Dendritic cell treated with granulocyte-macrophage colony-stimulating factor and Interleukin-4, amounts not matched to agents 40 ng/mL and 50 ng/mL, for 4 days (primary cell): ENCODE measurements around the gene DNLZ.
A peak's percentile ranks its signal among the peaks of the same experiment; 100 is the strongest.

Source experiments
- H3K27ac Mint-ChIP-seq: one replicate; pipeline ENCODE4 v1.8.0; 2022; ENCODE audit warnings: mild to moderate bottlenecking, mixed read lengths
- H3K27me3 Mint-ChIP-seq: one replicate; pipeline ENCODE4 v1.8.0; 2022; ENCODE audit warnings: mild to moderate bottlenecking, mixed read lengths
- H3K36me3 Mint-ChIP-seq: one replicate; pipeline ENCODE4 v1.8.0; 2022; ENCODE audit warnings: low read depth, mixed read lengths
- H3K4me1 Mint-ChIP-seq: one replicate; pipeline ENCODE4 v1.8.0; 2022; ENCODE audit warnings: low read depth, mixed read lengths
- H3K4me3 Mint-ChIP-seq: one replicate; pipeline ENCODE4 v1.8.0; 2022; ENCODE audit warnings: mild to moderate bottlenecking, moderate library complexity, mixed read lengths
- H3K9me3 Mint-ChIP-seq: one replicate; pipeline ENCODE4 v1.8.0; 2022; ENCODE audit warnings: mixed read lengths
- intact Hi-C: fragments of 100-400 bp; cut with micrococcal nuclease; formaldehyde crosslinking; loops from one replicate; pipeline ENCODE4 v1.15.0; 2022

The DNLZ gene

DNA sequence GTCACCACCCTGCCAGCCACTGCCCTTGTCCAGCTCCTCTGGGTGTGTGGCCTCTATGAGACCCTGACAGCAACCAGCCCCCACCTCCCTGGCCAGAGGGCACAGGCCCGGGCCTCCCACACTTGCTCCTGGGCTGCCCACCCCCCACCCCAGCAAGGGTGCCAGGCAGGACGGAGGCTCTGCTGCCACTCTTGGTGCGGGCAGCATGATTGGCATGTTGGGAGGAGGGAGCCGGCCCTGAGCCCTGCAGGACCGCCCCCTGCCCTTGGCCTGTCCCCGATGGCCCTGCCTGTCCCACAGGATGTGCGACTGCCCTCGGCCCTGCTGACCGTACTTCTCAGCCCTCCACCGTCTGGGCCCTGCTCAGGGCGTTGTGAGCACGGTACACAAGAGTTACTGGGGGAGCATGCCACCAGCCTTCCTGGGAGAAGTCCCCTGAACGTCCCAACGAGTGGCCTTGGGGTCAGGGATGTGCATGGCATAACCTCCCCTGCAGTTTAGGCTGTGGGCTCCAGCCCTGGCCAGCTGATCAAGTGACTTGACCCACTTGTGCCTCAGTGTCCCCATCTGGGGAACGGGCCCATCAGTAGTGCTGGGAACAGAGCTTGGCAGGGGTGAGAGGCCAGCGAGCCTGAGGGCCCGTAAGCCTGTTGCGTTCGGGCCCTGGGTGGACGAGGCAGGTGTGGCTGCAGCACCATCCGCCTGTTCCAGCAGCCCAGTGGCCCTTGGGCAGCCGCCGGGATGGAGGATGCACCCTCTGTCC, 20.2 kb downstream of the DNLZ start:
- intact Hi-C loops: loop anchor here (10.0 kb wide), 1 partner anchor 291 kb away; no protein-coding TSS in a partner anchor
- Mint-ChIP-seq H3K27ac (peak overlapping the region; percentile 82), H3K36me3 (no peaks in the 10 kb centered on the region), H3K27me3 (peaks cover 2% of the 10 kb centered on the region), H3K9me3 (no peaks in the 10 kb centered on the region), H3K4me3 (peak overlapping the region; percentile 69), H3K4me1 (peaks cover 18% of the 10 kb centered on the region)

DNA sequence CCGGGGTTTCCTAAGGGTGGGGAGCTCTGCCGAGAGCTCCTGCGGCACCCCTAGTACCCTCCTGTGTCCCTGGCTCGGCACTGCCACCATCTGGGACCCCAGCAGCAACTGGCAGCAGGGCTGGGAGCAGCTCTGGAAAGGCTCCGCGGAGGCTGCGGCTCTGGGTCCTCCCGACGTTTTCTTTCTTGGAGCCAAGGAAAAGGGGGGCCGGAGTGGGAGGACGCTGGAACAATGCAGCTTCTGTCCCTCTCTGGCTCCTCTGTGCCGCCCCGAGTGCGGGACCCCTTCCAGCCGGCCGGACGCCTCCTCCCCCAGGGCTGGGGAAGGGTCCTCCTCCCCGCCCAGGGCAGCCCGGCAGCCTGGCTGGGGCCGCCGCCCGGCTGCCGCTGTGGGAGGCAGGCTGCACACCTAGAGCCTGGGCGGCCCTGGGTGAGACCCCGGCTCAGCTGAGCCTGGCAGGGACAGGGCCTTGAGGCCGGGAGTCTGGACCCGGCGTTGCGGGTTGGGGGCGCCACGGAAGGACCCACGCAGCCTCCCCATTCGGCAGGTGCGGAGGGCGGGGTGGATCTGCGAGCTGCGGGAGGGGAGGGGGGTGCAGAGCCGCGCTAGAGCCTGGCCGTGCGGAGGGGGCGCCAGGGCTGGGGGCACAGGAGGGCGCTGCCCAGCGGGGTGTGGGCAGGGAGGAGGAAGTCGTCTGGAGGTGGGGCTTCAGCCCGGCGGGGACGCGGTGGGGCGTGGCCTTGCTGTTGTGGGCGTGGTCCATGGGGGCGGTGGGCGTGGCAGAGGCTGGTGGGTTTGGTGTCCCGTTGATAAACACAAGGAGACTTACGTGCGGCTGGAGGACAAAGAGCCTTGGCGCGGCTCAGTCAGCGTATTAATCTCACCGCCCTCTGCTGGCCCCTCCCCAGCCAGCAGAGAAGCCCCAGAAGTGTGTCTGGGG, 21.1 kb downstream of the DNLZ start:
- peak overlapping the region; percentile 82 for H3K27ac Mint-ChIP-seq
- peaks cover 2% of the 10 kb centered on the region for H3K27me3 Mint-ChIP-seq
- H3K4me1 Mint-ChIP-seq: peaks cover 18% of the 10 kb centered on the region
- peaks cover 7% of the 10 kb centered on the region for H3K36me3 Mint-ChIP-seq
- peak overlapping the region; percentile 69 for H3K4me3 Mint-ChIP-seq
- H3K9me3 Mint-ChIP-seq: no peaks in the 10 kb centered on the region
- intact Hi-C loops: loop anchor here (10.0 kb wide), 1 partner anchor 292 kb away; no protein-coding TSS in a partner anchor

DNA sequence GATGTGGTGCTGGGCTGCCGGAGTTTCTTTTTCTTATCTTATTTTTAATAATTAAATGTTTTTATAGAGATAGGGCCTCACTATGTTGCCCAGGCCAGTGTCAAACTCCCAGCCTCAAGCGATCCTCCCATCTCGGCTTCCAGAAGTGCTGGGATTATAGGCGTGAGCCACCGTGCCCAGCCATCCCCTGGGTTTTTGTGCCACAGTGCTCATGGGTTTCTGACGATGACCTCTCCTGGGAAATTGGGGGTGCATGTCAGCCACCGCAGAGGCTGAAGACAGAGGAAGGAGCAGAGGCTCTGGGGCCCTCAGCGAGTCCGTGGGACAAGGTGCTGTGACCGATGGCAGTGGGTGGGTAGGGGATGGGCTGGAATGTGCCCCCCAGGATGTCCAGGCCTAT, 21.8 kb downstream of the DNLZ start:
- Mint-ChIP-seq H3K36me3 (peaks cover 13% of the 10 kb centered on the region), H3K4me3 (no peak overlapping the region), H3K9me3 (no peaks in the 10 kb centered on the region), H3K27ac (no peak overlapping the region), H3K27me3 (peaks cover 2% of the 10 kb centered on the region), H3K4me1 (peaks cover 18% of the 10 kb centered on the region)
- intact Hi-C loops: loop anchor here (10.0 kb wide), 1 partner anchor 293 kb away; no protein-coding TSS in a partner anchor

DNA sequence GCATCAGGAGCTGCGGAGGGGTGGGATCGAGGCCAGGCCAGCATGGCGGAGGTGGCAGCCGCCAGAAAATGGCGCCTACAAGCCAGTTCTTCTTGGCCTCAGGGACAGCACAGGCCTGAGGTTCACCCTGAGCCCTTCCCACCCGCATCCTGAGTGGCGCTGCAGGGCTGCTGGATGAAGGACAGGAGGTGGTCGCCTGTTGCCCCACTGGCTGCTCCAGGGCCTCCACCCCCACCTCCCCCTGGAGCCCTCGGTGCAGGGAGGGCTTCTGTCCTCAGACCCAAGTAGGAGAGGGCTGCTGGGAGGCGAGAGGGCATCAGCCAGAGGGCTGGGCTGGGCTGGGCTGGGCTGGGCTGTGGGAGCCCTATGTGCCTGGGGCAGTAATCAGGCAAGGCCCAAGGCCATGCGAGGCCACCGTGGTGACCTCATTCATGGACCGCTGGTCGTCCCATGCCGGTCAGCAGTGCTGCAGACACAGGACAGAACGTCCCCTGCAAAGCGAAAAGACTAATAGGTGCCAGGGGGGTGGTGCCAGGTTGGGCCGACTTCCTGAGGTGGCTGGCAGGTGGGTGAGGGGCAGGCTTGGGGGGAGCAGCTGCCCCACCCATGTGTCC, 22.4 kb downstream of the DNLZ start:
- peaks cover 18% of the 10 kb centered on the region for H3K4me1 Mint-ChIP-seq
- H3K27ac Mint-ChIP-seq: no peak overlapping the region
- intact Hi-C loops: loop anchor here (10.0 kb wide), 1 partner anchor 294 kb away; no protein-coding TSS in a partner anchor
- no peaks in the 10 kb centered on the region for H3K9me3 Mint-ChIP-seq
- peaks cover 2% of the 10 kb centered on the region for H3K27me3 Mint-ChIP-seq
- H3K4me3 Mint-ChIP-seq: no peak overlapping the region
- peaks cover 13% of the 10 kb centered on the region for H3K36me3 Mint-ChIP-seq

DNA sequence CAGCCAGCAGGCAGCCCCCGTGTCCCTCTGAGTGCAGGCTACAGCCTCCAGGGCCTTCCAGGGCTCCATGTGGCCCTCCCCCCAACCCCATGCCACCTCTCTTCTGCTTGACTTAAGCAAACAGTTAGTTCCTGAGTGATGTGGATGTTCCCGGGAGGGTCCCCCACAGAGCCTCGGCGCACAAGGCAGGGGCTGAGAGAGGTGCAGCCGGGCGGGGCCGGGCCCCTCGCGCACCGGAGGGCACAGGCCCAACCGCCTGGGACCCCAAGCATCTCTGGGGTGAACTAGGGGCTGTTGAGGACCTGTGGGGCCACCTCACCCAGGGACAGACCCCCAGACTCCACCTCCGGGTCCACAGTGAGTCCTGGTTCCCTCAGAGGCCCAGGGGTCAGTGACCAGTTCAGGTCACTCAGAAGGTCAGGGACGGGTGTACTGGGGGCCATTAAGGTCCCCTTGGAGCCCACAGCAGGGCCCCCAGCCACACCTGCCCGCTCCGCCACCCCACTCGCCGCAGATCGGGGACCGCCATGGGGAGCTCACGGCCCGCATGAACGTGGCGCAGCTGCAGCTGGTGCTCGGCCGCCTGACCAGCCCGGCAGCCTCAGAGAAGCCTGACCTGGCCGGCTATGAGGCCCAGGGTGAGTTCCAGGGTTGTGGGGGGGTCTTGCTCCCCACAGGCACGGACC, 23.0 kb downstream of the DNLZ start:
- intact Hi-C loops: loop anchor here (10.0 kb wide), 1 partner anchor 294 kb away; no protein-coding TSS in a partner anchor
- no peaks in the 10 kb centered on the region for H3K9me3 Mint-ChIP-seq

DNA sequence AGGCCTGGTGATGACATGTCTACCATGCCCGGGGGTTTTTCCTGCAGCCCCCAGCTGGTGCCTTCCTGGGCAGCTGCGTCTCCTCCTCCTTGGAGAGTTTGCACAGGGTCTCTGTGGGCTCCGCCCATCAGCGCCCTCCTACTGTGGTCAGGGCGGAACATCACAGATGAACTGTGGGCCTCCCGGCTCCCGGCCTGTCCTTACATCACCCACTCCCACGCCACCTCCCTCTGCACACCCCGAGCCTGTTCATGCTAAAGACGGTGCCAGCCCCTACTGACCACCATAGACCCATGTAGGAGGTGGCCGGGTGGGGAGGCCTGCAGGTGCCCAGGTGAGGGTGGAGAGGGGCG, 23.6 kb downstream of the DNLZ start:
- no peaks in the 10 kb centered on the region for H3K9me3 Mint-ChIP-seq
- peaks cover 16% of the 10 kb centered on the region for H3K4me1 Mint-ChIP-seq
- no peak overlapping the region for H3K27ac Mint-ChIP-seq
- H3K36me3 Mint-ChIP-seq: peaks cover 13% of the 10 kb centered on the region
- intact Hi-C loops: loop anchor here (2.0 to 10.0 kb wide), 2 partner anchors 61 to 295 kb away; partner anchors contain the start of gene SNAPC4
- no peak overlapping the region for H3K4me3 Mint-ChIP-seq
- peaks cover 2% of the 10 kb centered on the region for H3K27me3 Mint-ChIP-seq

More for the DNA sequence above, 23.0 kb downstream of the DNLZ start:
- Mint-ChIP-seq H3K27ac (no peak overlapping the region), H3K27me3 (peaks cover 2% of the 10 kb centered on the region), H3K4me1 (peaks cover 18% of the 10 kb centered on the region), H3K4me3 (no peak overlapping the region), H3K36me3 (peaks cover 13% of the 10 kb centered on the region)

DNA sequence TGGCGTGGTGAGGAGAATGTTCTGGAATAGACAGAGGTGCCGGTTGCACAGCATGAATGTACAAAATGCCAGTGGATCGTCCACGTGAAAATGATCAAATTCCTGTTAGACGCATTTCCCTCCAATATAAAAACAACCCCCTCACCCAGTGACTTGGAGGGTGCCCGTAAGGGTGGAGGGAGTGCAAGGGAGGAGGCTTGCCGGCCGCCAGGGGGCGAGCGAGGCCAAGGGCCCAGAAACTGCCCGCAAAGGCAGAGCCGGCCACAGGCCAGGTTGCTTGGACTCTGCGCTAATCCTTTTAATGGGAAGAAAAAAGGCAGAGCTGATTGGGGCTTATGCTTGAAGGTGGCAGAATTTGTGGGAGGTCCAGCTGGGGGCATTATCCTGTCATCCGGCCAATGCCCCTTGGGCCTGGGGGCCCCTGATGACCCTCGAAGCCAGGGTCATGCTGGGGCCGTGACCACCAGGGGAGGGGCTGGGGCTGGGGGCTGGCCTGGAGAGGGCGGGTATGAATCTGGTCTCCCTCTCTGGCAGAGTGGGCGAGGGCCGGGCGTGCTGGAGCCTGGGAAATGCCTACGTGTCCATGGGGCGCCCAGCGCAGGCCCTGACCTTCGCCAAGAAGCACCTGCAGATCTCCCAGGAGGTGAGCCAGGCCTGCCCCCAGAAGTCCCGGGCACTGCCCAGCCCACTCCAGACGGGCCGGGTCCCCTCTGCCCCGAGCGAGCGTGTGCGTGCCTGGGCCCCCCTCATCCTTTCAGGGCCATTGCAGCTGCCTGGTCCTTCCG, 24.2 kb downstream of the DNLZ start:
- peaks cover 12% of the 10 kb centered on the region for H3K4me1 Mint-ChIP-seq
- intact Hi-C loops: loop anchor here (2.0 kb wide), 1 partner anchor 61 kb away; the partner anchor contains the start of gene SNAPC4
- no peaks in the 10 kb centered on the region for H3K9me3 Mint-ChIP-seq
- peaks cover 2% of the 10 kb centered on the region for H3K27me3 Mint-ChIP-seq
- no peak overlapping the region for H3K27ac Mint-ChIP-seq
- no peak overlapping the region for H3K4me3 Mint-ChIP-seq
- peaks cover 13% of the 10 kb centered on the region for H3K36me3 Mint-ChIP-seq

DNA sequence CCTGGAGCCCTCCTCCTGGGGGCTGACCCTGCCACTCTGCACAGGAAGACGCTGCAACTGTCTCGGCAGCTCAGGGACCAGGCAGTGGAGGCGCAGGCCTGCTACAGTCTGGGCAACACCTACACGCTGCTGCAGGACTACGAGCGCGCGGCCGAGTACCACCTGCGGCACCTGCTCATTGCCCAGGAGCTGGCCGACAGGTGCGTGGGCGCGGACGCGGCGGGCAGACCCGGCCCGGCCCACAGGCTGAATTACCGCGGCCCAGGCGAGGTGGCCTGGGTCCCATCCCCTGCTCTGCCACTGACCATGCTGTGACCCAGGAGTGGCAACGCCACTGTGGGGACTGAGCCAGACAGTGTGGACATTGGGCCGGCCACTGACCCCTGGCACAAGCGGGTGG, 25.0 kb downstream of the DNLZ start:
- H3K9me3 Mint-ChIP-seq: no peaks in the 10 kb centered on the region
- peaks cover 13% of the 10 kb centered on the region for H3K36me3 Mint-ChIP-seq
- H3K4me3 Mint-ChIP-seq: no peak overlapping the region
- H3K4me1 Mint-ChIP-seq: peaks cover 12% of the 10 kb centered on the region
- no peak overlapping the region for H3K27ac Mint-ChIP-seq
- no peaks in the 10 kb centered on the region for H3K27me3 Mint-ChIP-seq
- intact Hi-C loops: loop anchor here (2.0 kb wide), 1 partner anchor 62 kb away; the partner anchor contains the start of gene SNAPC4

DNA sequence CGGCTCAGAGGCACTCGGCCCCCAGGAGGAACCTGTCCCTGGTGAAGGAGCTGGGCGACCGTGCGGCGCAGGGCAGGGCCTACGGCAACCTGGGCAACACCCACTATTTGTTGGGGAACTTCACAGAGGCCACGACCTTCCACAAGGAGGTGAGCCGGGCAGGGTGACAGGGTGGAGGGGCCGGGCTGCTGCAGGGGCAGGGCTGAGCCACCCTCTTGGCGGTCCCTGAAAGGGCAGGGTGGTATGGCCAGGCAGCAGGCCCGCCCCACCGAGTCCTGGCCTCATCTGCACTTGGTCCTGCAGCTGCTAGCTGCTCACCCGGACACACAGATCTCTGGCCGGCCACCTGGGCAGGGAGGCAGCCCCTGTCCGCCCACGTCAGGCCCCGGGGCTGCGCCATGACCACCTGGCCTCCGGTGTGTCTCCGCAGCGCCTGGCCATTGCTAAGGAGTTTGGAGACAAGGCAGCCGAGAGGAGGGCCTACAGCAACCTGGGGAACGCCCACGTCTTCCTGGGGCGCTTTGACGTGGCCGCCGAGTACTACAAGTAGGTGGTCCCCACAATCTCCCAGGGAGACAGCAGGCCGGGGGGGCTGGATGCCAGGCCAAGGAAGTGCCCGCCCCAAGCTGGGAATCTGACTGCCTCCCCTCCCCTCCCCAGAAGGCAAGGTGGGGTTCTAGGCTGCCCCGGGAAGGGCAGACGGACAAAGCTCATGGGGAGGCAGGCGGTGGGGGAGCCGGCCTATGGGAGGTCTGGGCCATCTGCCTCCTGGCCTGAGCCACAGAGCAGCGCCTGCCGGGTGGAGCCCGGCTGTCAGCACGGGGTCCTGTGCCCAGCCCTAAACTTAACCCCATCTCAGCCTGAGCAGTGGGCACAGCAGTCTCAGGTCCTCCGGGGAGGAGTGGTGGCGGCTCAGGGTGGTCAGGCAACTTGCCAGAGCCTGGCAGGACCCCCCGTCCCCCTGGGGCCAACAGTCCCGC, 25.8 kb downstream of the DNLZ start:
- H3K27me3 Mint-ChIP-seq: no peaks in the 10 kb centered on the region
- H3K27ac Mint-ChIP-seq: no peak overlapping the region
- H3K4me1 Mint-ChIP-seq: peaks cover 8% of the 10 kb centered on the region
- no peak overlapping the region for H3K4me3 Mint-ChIP-seq
- intact Hi-C loops: loop anchor here (2.0 kb wide), 1 partner anchor 63 kb away; the partner anchor contains the start of gene SNAPC4
- peaks cover 13% of the 10 kb centered on the region for H3K36me3 Mint-ChIP-seq
- H3K9me3 Mint-ChIP-seq: no peaks in the 10 kb centered on the region

DNA sequence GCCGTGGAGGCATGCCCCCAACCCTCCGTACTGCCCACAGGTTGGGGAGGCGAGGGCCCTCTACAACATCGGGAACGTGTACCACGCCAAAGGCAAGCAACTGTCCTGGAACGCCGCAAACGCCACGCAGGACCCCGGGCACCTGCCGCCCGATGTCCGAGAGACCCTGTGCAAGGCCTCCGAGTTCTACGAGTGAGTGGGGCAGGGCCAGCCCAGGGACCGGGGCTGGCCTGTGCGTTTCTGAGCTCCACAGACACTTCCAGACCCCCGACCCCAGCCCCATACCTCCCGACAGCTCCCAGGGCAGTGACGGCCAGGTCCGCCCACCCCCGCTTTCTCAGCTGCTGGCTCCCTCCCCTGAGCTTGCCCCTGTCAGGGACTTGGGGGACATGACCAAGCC, 26.7 kb downstream of the DNLZ start:
- H3K4me3 Mint-ChIP-seq: no peak overlapping the region

DNA sequence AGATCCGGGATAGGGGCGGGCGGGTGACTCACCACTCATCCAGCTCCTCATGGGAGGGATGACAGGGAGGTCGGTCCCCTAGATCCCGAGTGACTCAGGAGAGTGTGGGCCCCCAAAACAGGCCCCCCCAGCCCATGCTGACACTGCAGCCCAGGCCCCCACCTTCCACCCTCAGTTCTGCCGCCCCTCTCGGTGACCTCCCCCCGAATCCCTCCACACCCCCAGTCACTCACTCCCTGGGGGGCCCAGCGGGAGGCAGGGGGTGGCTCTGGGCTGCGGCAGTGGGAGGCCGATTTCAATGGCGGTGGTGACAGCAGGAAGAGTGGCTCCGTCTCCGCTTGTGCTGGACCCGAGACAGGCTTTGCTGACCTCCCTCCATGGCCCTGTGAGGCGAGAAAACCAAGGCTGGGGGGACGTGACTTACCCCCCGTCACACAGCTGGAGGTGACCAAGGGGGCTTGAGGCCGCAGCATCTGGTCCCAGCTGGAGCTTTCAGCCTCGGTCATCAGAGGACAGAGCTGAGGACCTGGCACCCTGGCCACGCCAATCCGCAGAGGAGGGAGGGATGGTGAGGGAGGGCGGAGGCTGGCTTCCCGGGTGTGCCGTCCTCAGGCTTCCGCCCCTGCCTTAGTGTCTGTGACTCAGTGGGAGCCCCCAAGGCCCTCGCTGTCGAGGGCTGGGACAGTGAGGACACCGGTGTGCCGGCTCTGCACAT, 27.2 kb downstream of the DNLZ start:
- H3K9me3 Mint-ChIP-seq: no peaks in the 10 kb centered on the region
- peaks cover 13% of the 10 kb centered on the region for H3K36me3 Mint-ChIP-seq

More for the DNA sequence above, 26.7 kb downstream of the DNLZ start:
- intact Hi-C loops: no loop called here
- H3K9me3 Mint-ChIP-seq: no peaks in the 10 kb centered on the region
- peaks cover 13% of the 10 kb centered on the region for H3K36me3 Mint-ChIP-seq
- H3K27me3 Mint-ChIP-seq: no peaks in the 10 kb centered on the region
- H3K4me1 Mint-ChIP-seq: peaks cover 5% of the 10 kb centered on the region
- no peak overlapping the region for H3K27ac Mint-ChIP-seq

More for the DNA sequence above, 27.2 kb downstream of the DNLZ start:
- Mint-ChIP-seq H3K4me1 (peaks cover 5% of the 10 kb centered on the region), H3K27ac (no peak overlapping the region), H3K27me3 (no peaks in the 10 kb centered on the region), H3K4me3 (no peak overlapping the region)
- intact Hi-C loops: no loop called here
